Muscle of back (tissue), 11 donors: ENCODE data around the gene KCTD7. TPM values are rescaled to one million over a fixed set of nuclear protein-coding genes. Genes with fewer than 3 reads are reported as not detected.
"Not testable (repeated sequence)": the region's sequence is repeated elsewhere in the genome, so short reads cannot be mapped to it uniquely, and the experiment has no call there.

Source experiments
- DNase-seq, 3 donors: peaks; one replicate each; pipeline versions ENCODE4 v3.0.0 to v3.0.0-alpha.2; 2013
- polyA plus RNA-seq, 10 donors: library from polyadenylated mRNA; unstranded; fragments of 120-200 nt; gene quantifications; one replicate each; pipeline ENCODE4 v1.2.1, GENCODE V29; 2013; ENCODE audit not compliant: insufficient read length in 10 of 10

Gene KCTD7
- polyA plus RNA-seq, 10 donors: 14.1 to 20.9 (median 18.1) TPM

DNA sequence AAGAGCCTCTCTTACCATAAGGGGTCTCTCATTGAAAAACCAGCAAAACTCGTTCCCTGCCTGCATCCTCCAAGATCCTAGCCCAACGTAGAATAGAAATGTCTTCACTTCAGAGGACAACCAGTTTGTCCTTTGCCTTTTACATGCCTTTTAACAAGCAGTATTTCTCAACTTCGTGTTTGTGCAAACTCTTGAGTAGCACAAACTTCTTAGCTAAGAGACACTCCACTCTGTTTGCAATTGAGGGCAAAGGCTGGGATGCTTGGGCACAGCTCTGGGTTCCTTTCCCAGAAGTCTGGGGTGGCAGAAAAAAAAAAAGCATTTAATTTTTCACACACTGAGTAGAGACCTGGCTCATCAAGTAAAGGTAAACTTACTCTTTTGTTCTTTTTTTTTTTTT, 19.5 kb upstream of the KCTD7 start:
- no peak for DNase-seq

DNA sequence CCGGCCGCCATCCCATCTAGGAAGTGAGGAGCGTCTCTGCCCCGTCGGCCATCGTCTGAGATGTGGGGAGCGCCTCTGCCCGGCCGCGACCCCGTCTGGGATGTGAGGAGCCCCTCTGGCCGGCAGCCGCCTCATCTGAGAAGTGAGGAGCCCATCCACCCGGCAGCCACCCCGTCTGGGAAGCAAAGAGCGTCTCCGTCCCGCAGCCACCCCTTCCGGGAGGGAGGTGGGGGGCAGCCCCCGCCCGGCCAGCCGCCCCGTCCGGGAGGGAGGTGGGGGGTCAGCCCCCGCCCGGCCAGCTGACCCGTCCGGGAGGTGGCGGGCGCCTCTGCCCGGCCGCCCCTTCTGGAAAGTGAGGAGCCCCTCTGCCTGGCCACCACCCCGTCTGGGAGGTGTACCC, 14.1 kb upstream of the KCTD7 start:
- not testable (repeated sequence) for DNase-seq

DNA sequence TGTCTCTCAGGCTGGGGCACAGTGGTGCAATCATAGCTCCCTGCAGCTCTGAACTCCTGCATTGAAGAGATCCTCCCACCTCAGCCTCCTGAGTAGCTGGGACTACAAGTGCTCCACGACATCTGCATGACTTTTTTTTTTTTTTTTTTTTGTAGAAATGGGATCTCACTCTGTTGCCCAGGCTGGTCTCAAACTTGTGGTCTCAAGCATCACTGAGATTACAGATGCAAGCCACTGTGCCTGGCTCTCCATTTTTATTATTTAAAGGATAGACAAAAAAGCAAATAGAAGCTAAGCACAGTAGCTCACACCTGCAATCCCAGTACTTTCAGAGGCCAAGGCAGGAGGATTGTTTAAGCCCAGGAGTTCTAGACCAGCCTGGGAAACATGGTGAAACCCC, 13.0 kb upstream of the KCTD7 start:
- DNase-seq: no peak

DNA sequence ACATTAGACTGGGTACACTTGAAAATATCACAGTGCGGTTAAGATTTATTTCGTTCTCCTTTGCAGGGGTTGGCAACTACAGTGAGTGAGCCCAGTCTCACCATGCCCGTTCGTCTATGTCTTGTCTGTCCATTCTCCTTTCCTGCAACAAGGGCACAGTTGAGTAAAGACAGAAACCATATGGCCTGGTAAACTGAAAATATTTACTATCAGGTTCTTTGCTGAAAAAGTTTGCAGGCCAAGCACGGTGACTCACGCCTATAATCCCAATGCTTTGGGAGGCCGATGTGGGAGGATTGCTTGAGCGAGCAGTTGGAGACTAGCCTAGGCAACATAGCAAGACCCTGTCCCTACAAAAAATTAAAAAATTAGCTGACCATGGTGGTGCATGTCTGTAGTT, 11.4 kb upstream of the KCTD7 start:
- no peak for DNase-seq

DNA sequence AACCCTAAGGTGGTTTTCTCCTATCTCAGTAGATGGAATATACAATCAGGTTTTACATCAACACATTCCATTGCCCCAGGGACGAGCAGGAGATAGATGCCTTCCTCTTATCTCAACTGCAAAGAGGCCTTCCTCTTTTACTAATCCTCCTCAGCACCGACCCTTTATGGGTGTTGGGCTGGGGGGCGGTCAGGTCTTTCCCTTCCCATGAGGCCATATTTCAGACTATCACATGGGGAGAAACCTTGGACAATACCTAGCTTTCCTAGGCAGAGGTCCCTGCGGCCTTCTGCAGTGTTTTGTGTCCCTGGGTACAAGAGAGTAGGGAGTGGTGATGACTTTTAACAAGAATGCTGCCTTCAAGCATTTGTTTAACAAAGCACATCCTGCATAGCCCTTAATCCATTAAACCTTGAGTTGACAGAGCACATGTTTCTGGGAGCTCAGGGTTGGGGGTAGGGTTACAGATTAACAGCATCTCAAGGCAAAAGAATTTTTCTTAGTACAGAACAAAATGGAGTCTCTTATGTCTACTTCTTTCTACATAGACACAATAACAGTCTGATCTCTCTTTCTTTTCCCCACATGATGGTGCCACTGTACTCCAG, 9.2 kb upstream of the KCTD7 start:
- DNase-seq: not testable (repeated sequence)

DNA sequence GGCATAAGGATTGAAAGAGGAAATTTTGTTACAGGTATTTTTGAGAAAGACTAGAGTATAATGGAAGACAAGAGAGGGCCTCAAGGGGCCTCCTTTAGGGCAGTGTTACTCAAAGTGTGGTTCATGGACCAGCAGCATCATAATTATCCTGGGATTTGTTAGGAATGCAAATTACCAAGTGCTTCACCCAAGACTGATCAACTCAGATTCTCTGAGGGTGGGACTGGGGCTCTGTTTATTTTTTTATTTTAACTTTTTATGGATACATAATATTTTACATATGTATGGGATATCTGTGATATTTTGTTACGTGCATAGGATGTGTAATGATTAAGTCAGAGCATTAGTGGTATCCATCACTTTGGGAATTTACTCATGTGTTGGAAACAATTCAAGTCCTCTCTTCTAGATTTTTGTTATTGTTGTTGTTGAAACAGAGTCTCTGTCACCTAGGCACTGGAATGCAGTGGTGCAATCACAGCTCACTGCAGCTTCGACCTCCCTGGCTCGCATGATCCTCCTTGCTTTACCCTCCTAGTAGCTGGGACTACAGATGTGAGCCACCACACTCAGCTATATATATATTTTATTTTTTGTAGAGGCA, 2.2 kb upstream of the KCTD7 start:
- DNase-seq: peak in 1 of 3 donors; percentile 34

DNA sequence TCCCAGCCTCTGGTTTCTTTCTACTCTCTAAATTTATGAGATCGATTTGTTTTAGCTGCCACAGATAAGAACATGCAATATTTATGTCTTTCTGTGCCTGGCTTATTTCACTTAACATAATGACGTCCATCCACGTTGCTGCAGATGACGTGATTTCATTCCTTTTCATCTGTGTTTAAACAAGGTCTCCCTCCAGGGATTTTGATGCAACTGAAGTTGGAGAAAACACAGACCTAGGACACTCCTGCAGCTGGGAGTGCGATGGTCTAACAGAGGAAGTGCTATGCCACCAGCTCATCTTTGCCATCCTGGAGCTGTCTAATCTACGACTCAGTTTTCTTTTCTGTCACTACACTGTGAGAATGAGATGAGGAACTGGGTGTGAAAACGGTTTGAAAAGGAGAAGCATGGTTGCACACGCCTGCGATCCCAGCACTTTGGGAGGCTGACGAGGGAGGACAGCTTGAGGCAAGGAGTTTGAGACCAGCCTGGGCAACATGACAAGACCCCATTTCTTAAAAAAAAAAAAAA, 1.5 kb upstream of the KCTD7 start:
- peak in 1 of 3 donors; percentile 23 for DNase-seq

DNA sequence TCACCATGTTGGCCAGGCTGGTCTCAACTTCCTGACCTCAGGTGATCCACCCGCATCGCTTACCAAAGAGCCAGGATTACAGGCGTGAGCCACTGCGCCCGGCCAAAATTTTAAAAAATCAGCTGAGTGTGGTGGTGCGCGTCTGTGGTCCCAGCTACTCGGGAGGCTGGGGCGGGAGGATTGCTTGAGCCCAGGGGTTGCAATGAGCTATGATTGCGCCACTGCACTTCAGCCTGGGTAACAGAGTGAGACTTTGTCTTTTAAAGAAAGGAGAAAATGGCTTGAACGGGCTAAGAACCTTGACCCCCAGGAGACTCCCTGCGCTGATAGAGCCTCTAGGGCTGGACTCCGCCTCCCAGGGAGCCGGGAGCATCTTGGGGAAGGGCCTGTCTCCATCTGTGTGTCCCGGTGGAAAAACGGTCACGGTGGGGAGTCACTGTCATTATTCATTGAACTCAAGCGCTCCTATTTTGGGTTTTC, 760 bp upstream of the KCTD7 start:
- no peak for DNase-seq

DNA sequence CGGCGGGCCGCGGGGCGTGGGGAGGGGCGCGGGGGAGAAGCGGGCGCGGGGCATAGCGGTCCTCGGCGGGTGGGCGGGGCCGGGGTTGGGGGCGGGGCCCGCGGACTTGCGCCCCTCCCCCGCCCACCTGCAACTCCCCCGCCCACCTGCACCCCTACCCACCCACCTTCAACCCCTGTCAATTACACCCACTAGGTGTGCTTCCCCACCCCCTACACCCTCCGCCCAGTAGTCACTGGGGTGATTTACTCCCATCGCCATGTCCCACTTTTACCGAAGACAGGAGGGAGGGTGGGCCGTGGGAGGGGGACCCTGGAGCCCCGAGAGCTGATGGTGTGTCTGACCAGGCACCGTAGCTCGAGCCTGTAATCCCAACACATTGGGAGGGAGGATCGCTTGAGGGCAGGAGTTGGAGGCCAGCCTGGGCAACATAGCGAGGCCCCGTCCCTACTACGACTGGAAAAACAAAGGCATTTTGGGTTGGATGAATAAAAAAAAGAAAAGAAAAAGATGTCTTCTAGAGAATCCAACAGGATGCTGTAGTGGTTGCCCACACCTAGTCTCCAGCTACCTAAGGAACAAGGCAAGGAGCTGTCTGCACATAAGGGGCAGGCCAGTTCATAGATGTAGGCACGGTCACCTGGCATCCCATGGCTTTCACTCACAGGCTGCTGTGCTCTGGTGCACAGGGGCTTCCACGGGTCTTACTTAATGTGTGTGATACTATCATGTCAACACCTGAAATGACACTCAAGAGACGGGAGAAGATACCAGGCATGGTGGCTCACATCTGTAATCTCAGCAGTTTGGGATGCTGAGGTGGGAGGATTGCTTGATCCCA, 761 bp downstream of the KCTD7 start:
- peak in 1 of 3 donors; percentile 34 for DNase-seq

DNA sequence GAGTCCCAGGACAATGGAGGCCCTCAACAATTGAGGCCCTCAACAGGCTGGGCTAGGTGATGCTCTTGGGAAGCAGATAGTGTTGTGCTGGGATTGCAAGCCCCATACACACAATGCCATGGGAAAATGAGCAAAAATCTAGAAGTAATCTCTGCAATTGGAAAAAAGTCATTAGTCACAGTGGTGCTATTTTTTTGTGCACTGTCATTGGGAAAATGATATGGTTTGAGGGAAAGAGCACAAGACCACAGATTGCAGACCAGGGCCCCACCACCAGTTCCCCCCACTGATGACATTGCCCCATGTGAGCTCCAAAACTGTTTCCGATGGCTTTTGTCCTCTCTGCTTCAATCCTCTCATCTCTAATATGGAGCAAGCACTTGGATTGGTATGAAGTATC, 1.9 kb downstream of the KCTD7 start:
- DNase-seq: no peak

DNA sequence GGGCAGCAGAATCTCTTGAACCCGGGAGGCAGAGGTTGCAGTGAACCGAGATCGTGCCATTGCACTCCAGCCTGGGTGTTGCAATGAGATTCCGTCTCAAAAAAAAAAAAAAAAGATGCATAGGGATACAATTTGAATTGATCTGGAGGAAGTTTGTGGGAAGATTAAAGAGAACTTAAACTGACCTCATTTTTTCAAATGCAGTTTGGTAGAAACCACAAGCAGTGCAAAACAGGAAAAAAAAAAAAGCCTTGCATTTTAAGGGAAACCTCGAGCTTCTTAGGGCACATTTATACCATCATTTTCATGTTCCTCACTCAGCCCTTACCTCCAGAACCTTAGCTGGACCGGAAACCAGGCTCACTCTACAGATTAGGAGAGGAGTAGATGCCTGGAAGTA, 2.8 kb downstream of the KCTD7 start:
- no peak for DNase-seq

DNA sequence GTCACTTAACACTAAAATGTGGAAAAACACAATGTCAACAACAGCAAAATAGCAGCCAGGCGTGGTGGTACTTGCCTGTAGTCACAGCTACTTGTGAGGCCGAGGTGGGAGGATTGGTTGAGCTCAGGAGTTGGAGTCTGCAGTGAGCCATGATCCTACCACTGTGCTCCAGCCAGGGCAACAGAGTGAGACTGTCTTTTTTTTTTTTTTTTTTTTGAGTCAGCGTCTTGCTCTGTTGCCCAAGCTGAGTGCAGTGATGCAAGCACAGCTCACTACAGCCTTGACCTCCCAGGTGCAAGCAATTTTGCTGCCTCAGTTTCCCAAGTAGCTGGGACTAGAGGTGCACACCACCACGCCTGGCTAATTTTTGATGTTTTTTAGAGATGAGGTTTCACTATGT, 6.1 kb downstream of the KCTD7 start:
- DNase-seq: no peak

DNA sequence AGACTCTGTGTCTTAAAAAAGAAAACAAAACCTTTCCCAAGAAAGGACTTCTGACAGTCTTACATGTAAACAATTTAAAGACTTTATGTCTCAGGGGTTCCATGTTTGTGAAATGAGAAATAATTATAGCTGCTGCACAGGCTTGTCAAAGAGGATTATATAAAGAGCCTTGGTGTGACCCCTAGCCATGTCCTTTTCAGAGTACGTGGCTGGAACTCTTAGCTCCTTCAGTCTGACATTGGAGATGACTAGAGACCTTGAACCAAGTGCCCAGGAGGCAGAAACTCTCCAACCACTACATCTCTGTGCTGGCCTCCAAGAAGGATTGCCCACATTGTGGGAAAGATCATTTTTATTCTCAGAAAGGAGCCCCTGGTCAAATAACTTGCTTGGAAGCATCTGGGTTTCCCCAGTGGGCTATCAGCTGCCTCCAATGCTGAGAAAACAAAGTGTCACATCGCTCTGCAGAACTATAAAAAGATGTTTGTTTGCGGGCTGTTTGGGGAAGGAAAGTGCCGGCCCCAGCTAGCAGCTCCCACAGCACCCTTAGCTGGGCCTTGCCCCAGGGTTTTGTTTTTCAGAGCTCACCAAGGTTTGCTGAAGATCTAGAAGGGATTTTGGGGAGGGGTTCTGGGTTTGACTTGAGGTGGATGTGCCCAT, 6.8 kb downstream of the KCTD7 start:
- DNase-seq: not testable (repeated sequence)

DNA sequence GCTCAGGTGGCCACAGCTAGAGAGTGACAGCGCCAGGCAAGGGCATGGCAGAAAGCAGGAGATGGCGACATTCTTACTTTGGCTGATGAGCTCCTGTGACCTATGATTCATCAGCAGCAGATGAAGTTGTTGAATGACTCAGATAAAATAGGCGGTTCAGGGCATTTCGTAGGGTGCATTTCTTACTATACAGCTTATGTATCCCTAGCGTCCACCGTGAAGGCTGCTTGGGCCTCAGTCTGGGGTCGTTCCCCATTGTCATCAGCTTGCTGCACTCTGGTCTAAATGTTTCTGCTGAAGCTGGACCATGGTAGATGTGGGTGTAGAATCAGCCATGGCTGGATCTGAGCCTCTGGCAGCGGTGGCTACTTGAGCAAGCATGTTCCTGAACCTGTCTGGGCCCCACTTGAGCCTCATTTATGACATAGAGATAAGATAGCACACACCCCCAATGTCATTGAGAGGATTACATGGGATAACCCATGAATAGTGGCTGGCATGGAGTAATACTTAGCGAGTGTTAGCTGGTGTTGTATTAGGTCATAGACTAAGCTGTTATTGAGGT, 7.4 kb downstream of the KCTD7 start:
- not testable (repeated sequence) for DNase-seq

DNA sequence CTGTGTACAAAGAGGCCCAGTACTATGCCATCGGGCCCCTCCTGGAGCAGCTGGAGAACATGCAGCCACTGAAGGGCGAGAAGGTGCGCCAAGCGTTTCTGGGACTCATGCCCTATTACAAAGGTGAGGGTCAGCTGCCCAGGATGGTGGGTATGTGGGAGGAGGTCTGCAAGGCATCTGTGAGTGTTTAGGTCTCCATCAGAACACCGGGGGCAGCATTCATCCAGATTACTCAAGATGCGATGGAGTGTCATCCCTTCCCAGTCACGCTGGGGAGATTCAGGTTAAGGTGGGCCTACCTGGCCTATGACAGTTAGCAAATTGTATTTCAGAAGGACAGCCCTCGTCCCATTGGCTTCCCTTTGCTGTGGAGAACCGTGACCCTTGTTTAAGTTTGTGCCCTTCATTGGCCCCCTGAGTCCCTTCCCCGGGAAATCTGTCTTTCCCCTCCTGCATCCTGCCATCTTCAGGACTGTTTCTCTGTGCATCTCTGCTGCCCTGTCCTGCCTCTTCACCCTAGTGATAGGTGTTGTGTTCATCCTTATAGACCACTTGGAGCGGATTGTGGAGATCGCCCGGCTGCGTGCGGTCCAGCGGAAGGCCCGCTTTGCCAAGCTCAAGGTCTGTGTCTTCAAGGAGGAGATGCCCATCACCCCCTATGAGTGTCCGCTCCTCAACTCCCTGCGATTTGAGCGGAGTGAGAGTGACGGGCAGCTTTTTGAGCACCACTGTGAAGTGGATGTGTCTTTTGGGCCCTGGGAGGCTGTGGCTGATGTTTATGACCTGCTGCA, 9.8 kb downstream of the KCTD7 start:
- DNase-seq: no peak

DNA sequence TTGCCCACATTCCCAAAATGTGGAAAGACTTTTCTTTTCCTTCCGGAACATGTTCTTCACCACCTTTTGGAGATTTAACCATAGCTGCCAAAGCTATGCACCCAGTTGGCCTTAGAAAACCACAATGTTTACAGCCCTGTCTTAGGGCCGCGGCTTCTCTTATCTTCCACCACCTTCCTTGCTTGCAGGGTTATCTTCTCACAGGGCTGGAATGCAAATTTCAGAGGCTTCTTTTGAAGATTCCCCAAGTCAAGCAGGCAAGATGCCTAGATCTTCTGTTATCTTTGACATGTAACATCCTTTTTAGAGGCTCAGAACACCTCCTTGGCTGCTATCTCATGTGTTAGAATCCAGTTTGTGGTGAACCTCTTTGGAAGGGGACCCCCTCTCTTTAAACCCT, 11.1 kb downstream of the KCTD7 start:
- no peak for DNase-seq

DNA sequence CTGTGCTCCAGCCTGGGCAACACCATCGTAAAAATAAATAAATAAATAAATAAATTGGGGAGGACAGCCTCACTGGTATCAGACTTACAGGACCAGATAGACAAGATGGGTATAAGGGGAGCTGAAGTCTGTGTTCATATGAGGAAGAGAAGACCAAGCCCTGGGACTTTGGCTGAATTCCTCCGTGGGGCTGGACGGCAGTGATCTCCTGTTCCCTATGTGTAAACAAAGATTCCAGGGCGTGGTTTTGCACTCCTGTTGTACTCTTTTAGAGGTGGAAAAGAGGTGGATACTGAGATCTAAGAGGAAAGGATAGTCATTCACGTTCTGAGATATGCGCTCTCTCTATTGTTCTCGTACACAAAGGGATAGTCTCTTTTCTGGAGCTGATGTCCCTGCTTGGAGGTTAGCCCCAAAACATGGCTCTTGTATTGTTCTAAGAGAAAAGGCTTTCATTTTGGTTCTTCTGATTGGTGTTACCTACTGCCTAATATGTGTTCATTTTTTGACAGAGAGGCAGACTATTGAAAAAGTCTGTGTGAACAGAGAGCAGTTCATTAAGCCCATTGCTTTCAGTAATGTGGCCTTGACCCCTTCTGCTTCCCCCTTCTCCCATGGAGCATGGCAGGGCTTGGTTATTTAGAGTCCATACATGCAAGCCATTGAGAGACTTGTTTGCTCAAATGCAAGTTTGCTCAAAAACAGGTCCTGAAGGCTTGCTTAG, 12.3 kb downstream of the KCTD7 start:
- no peak for DNase-seq

DNA sequence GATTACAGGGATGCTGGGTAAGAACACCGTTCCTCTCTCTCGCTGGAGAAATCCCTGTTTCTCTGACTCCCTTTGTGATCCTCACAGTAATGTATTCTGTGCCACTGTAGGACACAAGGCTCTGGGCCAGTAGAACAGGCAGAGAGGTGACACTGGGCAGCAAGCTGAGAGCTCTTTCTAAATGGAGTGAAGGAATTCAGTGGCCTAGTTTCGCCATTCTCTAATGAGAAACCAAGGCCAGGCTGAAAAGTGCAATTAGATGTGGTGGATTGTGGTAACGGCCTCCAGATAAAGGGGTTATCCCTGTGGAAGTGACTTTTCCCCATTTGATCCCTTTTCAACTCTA, 12.8 kb downstream of the KCTD7 start:
- DNase-seq: no peak

DNA sequence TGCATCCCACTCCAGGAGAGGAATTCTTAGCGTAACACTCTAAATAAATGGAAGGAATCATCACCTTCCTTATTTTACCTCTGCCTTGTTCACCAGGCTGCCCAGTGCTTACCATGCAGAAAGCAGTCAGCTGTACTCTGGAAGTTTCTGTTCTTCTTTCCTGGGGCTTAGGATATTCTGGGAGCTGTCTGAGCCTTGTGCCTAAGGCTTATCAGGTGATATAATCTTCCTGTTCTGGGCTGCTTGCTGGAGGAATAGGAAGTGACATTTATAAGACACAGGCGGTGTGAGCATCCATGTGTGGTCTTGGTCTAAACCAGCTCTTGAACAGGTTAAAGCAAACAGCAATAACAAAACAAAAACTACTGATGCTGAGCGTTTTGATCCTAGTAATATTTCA, 13.5 kb downstream of the KCTD7 start:
- DNase-seq: peak in 1 of 3 donors; percentile 24

DNA sequence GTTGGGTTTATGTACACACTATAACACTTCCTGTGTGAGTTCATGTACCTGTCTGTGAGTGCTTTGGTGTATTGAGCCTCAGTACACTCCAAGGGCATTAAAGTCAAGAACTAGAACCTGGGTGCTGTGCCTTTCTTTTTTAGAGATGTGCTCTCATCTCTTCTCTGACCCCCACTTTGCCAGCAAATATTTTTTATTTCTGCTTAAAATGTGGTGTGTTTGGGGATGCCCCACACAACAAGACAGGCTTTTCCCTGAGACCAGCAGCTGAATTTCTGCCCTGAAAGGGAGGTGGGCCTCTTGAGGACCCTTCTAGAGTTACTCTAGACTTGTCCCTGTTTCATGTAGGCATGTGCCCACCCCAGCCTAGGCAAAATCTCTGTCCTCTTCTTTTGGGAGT, 14.3 kb downstream of the KCTD7 start:
- DNase-seq: no peak
